ENCODE results near the gene GPR146.

The GPR146 gene

GRCh38 chr7:1096156-1097119 is 52.1 kb downstream of the GPR146 start:
- DNase-seq: no peak

- DNase-seq: no peak
Measured at GRCh38 chr7:1097120-1097504, 52.8 kb downstream of the GPR146 start.

- DNase-seq: no peak
Measured at GRCh38 chr7:1098243-1099153, 54.2 kb downstream of the GPR146 start.

GRCh38 chr7:1099154-1099542 is 54.8 kb downstream of the GPR146 start:
- no peak for DNase-seq

- DNase-seq: no peak
Measured at GRCh38 chr7:1099637-1100036, 55.3 kb downstream of the GPR146 start.

GRCh38 chr7:1100386-1100785 is 56.0 kb downstream of the GPR146 start:
- no peak for DNase-seq

GRCh38 chr7:1100834-1101562 is 56.7 kb downstream of the GPR146 start:
- no peak for DNase-seq

- DNase-seq: no peak
Measured at GRCh38 chr7:1101563-1102431, 57.5 kb downstream of the GPR146 start.

GRCh38 chr7:1103009-1103788 is 58.9 kb downstream of the GPR146 start:
- no peak for DNase-seq

GRCh38 chr7:1103789-1104515 is 59.6 kb downstream of the GPR146 start:
- no peak for DNase-seq

GRCh38 chr7:1104516-1105179 is 60.3 kb downstream of the GPR146 start:
- DNase-seq: no peak

- no peak for DNase-seq
Measured at GRCh38 chr7:1105189-1105588, 60.8 kb downstream of the GPR146 start.

- no peak for DNase-seq
Measured at GRCh38 chr7:1106063-1106792, 61.9 kb downstream of the GPR146 start.

GRCh38 chr7:1106793-1107421 is 62.6 kb downstream of the GPR146 start:
- no peak for DNase-seq

GRCh38 chr7:1108264-1108920 is 64.0 kb downstream of the GPR146 start:
- no peak for DNase-seq

Measured in GF-D8 (cell line).